ENCODE data around the gene ZNF565. TPM values are rescaled to one million over a fixed set of nuclear protein-coding genes. Genes with fewer than 3 reads are reported as not detected.
"Not testable (repeated sequence)": the region's sequence is repeated elsewhere in the genome, so short reads cannot be mapped to it uniquely, and the experiment has no call there.

ZNF565 gene
- total and polyA plus RNA-seq, 3 donors from 2014 or later, result 7.7 to 11.6 (median 10.3) TPM

DNA sequence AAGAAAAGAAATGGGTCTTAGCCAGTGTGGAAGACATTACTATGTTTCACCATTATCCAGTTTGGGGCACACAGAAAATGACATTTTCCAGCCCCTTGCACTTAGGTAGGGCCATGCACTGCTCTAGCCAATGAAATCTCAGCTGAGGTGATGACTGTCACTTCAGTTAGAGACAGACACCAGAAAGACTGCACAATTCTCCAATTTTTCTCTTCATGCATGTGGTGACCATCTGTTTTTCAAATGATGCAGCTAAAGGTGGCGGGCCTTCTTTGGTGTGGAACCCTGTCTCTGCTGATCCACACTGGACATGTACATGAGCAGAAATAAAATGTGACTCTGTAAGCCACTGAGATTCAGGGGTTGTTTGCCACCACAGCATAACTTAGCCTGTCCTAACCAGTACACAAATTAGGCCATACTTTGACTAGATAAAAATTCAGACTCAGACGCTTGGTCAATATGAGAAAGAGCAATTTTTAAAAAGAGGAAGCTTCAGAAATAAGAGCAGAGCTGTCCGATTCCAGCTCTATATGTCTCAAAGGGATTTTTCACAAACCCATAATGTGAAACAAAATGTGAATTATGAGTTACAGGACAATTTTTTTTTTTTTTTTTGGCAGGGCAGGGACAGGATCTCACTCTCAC is 6.7 kb downstream of the ZNF565 start:
- Histone ChIP-seq H3K27me3 (no peaks in the 10 kb centered on the region), H3K4me3 (no peak overlapping the region), H3K27ac (no peak overlapping the region), H3K36me3 (ENCODE audit: low read depth, missing control alignments) (no peaks in the 10 kb centered on the region), H3K4me1 (no peaks in the 10 kb centered on the region), H3K9me3 (no peaks in the 10 kb centered on the region)
- DNase-seq, result no peak
- TF ChIP-seq, protein P1, sequence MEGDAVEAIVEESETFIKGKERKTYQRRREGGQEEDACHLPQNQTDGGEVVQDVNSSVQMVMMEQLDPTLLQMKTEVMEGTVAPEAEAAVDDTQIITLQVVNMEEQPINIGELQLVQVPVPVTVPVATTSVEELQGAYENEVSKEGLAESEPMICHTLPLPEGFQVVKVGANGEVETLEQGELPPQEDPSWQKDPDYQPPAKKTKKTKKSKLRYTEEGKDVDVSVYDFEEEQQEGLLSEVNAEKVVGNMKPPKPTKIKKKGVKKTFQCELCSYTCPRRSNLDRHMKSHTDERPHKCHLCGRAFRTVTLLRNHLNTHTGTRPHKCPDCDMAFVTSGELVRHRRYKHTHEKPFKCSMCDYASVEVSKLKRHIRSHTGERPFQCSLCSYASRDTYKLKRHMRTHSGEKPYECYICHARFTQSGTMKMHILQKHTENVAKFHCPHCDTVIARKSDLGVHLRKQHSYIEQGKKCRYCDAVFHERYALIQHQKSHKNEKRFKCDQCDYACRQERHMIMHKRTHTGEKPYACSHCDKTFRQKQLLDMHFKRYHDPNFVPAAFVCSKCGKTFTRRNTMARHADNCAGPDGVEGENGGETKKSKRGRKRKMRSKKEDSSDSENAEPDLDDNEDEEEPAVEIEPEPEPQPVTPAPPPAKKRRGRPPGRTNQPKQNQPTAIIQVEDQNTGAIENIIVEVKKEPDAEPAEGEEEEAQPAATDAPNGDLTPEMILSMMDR (IDR thresholded peaks at IDR 0.05), result no peak
- TF ChIP-seq POLR2A (IDR thresholded peaks at IDR 0.05), result no peak
- intact Hi-C loops (cut with DNase I; ENCODE audit: low total_unique reads), result no loop called here
- 85 to 96% methylated on average over 3 of the region's 3 CpGs for WGBS, 2 donors

DNA sequence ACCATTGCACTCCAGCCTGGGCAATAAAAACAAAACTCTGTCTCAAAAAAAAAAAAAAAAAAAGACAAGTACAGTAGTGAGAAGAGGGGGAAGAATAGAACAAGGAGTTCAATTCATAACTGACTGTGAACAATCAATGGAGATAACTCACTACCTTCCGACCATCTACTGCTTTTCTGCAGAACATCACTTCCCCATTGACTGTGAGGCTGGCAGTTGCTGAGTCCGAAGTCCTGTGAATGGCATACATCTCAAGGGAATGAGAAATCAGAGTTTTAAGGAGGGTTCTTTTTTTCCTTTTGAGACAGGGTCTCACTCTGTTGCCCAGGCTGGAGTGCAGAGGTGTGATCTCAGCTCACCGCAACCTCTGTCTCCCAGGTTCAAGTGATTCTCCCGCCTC is 11.2 kb downstream of the ZNF565 start:
- H3K4me1 ChIP-seq, result no peaks in the 10 kb centered on the region
- H3K9me3 ChIP-seq, result no peaks in the 10 kb centered on the region
- no peaks in the 10 kb centered on the region for H3K27me3 ChIP-seq
- intact Hi-C loops (cut with DNase I; ENCODE audit: low total_unique reads), result no loop called here
- no peak for TF ChIP-seq POLR2A (IDR thresholded peaks at IDR 0.05)
- TF ChIP-seq, protein P1 (IDR thresholded peaks at IDR 0.05), result no peak
- H3K4me3 ChIP-seq, result no peak overlapping the region
- 91% methylated on average over 4 of the region's 4 CpGs for WGBS, 2 donors
- no peak overlapping the region for H3K27ac ChIP-seq
- no peaks in the 10 kb centered on the region for H3K36me3 ChIP-seq (ENCODE audit: low read depth, missing control alignments)
- DNase-seq, result no peak

DNA sequence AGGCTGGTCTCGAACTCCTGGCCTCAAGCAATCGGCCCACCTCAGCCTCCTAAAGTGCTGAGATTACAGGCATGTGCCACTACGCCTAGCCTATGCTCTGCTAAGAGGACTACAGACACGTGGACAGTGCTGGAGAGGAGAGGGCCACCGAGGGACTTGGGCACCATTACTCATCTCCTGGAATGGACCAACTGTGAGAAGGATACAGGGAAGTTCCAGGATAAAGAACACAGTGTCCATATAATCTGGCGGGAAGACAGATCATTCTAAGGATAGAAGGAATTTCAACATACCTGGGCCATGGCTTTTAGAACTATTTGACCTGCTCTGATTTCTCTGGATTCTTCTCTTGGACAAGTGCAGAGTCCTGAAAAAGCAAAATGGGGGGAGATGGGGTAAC is 12.8 kb downstream of the ZNF565 start:
- no peak for DNase-seq
- intact Hi-C loops (cut with DNase I; ENCODE audit: low total_unique reads), result no loop called here
- Histone ChIP-seq H3K4me3 (no peak overlapping the region), H3K36me3 (ENCODE audit: low read depth, missing control alignments) (no peaks in the 10 kb centered on the region), H3K4me1 (no peaks in the 10 kb centered on the region), H3K27ac (no peak overlapping the region), H3K9me3 (no peaks in the 10 kb centered on the region), H3K27me3 (no peaks in the 10 kb centered on the region)
- 88 to 89% methylated on average over 6 of the region's 6 CpGs for WGBS, 2 donors
- no peak for TF ChIP-seq POLR2A (IDR thresholded peaks at IDR 0.05)
- TF ChIP-seq, protein P1 (IDR thresholded peaks at IDR 0.05), result no peak

DNA sequence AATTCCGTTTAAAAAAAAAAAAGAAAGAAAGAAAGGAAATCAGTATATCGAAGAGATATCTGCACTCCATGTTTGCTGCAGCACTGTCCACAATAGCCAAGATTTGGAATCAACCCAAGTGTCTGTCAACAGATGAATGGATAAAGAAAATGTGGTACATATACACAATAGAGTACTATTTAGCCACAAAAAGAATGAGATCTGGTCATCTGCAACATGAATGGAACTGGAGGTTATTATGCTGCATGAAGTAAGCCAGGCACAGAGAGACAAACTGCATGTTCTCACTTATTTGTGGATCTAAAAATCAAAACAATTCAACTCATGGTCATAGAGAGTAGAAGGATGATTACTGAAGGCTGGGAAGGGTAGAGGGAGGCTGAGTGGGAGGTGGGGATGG is 16.3 kb downstream of the ZNF565 start:
- intact Hi-C loops (cut with DNase I; ENCODE audit: low total_unique reads), result no loop called here
- no peaks in the 10 kb centered on the region for H3K36me3 ChIP-seq (ENCODE audit: low read depth, missing control alignments)
- WGBS, 2 donors, result 91 to 100% methylated on average over 1 to 2 of the region's 2 CpGs
- TF ChIP-seq, protein P1 (IDR thresholded peaks at IDR 0.05), result no peak
- no peak for TF ChIP-seq POLR2A (IDR thresholded peaks at IDR 0.05)
- H3K27ac ChIP-seq, result no peak overlapping the region
- H3K4me1 ChIP-seq, result no peaks in the 10 kb centered on the region
- DNase-seq, result no peak
- H3K27me3 ChIP-seq, result no peaks in the 10 kb centered on the region
- no peaks in the 10 kb centered on the region for H3K9me3 ChIP-seq
- no peak overlapping the region for H3K4me3 ChIP-seq

DNA sequence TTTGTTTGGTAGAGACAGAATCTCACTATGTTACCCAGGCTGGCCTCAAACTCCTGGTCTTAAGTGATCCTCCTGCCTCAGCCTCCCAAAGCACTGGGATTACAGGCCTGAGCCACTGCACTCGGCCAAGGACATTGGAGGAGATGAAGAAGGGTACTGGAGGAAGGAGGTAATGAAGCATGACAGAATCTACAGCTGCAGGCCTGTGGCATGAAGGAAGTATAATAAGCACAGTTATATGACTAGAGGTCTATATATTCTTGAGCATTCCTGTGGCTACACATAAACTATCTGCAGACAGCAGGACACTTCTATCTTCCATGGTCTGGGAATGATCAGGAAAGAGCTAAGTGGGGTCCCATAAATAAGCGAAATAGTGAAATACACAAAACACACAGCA is 18.2 kb downstream of the ZNF565 start:
- intact Hi-C loops (cut with DNase I; ENCODE audit: low total_unique reads), result no loop called here
- H3K36me3 ChIP-seq (ENCODE audit: low read depth, missing control alignments), result no peaks in the 10 kb centered on the region
- TF ChIP-seq, protein P1 (IDR thresholded peaks at IDR 0.05), result no peak
- no peak for TF ChIP-seq POLR2A (IDR thresholded peaks at IDR 0.05)
- H3K27ac ChIP-seq, result no peak overlapping the region
- WGBS, 2 donors, result 93 to 94% methylated on average over 2 of the region's 2 CpGs
- DNase-seq, result no peak
- no peaks in the 10 kb centered on the region for H3K27me3 ChIP-seq
- no peaks in the 10 kb centered on the region for H3K4me1 ChIP-seq
- no peak overlapping the region for H3K4me3 ChIP-seq
- no peaks in the 10 kb centered on the region for H3K9me3 ChIP-seq

DNA sequence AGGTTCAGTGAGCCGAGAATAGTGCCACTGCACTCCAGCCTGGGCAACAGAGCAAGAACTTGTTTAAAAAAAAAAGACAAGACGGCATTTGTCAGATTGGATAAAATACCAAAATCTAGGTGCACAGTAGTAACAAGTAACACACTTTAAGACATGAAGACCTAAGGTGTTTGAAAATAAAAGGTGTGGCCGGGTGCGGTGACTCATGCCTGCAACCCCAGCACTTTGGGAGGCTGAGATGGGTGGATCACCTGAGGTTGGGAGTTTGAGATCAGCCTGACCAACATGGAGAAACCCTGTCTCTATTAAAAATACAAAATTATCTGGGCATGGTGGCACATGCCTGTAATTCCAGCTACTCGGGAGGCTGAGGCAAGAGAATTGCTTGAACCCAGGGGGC is 27.7 kb downstream of the ZNF565 start:
- H3K4me1 ChIP-seq; H3K9me3 ChIP-seq; H3K27ac ChIP-seq; H3K27me3 ChIP-seq; H3K4me3 ChIP-seq; DNase-seq; H3K36me3 ChIP-seq (ENCODE audit: low read depth, missing control alignments); intact Hi-C loops (cut with DNase I; ENCODE audit: low total_unique reads): not testable (repeated sequence)
- WGBS, 2 donors, result 93 to 94% methylated on average over 5 of the region's 5 CpGs

Measured in testis (tissue), 3 donors.